Neural cell (in vitro differentiated cells): ENCODE results near the gene CABYR. TPM values are rescaled to one million over a fixed set of nuclear protein-coding genes. Genes with fewer than 3 reads are reported as not detected.

Experiments
- H2AFZ ChIP-seq: fragments of 200-600, 300-800 bp; sonication (generic), shearing (Covaris generic); 2 replicates; pipeline ENCODE4 v1.6.0; 2014; ENCODE audit warnings: low read depth, mild to moderate bottlenecking, antibody characterized with exemption, low read length, moderate library complexity
- H3F3A ChIP-seq: fragments of 200-600 bp; shearing (Covaris generic); 2 replicates; pipeline ENCODE4 v1.6.1; 2016; ENCODE audit warnings: mild to moderate bottlenecking, moderate library complexity, mixed read lengths, antibody characterized with exemption, low read length; ENCODE audit not compliant: insufficient read depth, poor library complexity, severe bottlenecking
- H3K27ac ChIP-seq: fragments of 200-600, 300-800 bp; sonication (generic), shearing (Covaris generic); 2 replicates; pipeline ENCODE4 v1.5.1; 2014; ENCODE audit warnings: mild to moderate bottlenecking, low read length, moderate library complexity
- H3K27me3 ChIP-seq: fragments of 300-800, 200-600 bp; sonication (generic), shearing (Covaris generic); 2 replicates; pipeline ENCODE4 v1.6.0; 2014; ENCODE audit warnings: mild to moderate bottlenecking, low read depth, low read length, moderate library complexity; ENCODE audit not compliant: insufficient read depth
- H3K36me3 ChIP-seq: fragments of 300-800, 200-600 bp; sonication (generic), shearing (Covaris generic); 2 replicates; pipeline ENCODE4 v1.5.1; 2014; ENCODE audit warnings: mild to moderate bottlenecking, antibody characterized with exemption, low read length, moderate library complexity; ENCODE audit not compliant: insufficient read depth
- H3K4me2 ChIP-seq: fragments of 300-800, 200-600 bp; sonication (generic), shearing (Covaris generic); 2 replicates; pipeline ENCODE4 v1.6.0; 2014; ENCODE audit warnings: mild to moderate bottlenecking, low read length
- H3K4me3 ChIP-seq: fragments of 300-800, 200-600 bp; sonication (generic), shearing (Covaris generic); 2 replicates; pipeline ENCODE4 v1.5.1; 2014; ENCODE audit warnings: mild to moderate bottlenecking, low read length, moderate library complexity
- H3K79me2 ChIP-seq: fragments of 200-600 bp; shearing (Covaris generic); replicated peaks from 2 replicates; pipeline ENCODE4 v1.6.0; 2014; ENCODE audit warnings: mild to moderate bottlenecking, low read length, moderate library complexity; ENCODE audit not compliant: insufficient read depth
- H3K9ac ChIP-seq: fragments of 300-800, 200-600 bp; sonication (generic), shearing (Covaris generic); 2 replicates; pipeline ENCODE4 v1.6.1; 2016; ENCODE audit warnings: mild to moderate bottlenecking, low read length, mixed read lengths
- H3K9me2 ChIP-seq: fragments of 200-600 bp; shearing (Covaris generic); 2 replicates; pipeline ENCODE4 v1.6.1; 2016; ENCODE audit warnings: mild to moderate bottlenecking, low read length, mixed read lengths; ENCODE audit not compliant: insufficient read depth
- H3K9me3 ChIP-seq: fragments of 200-600, 300-800 bp; sonication (generic), shearing (Covaris generic); 2 replicates; pipeline ENCODE4 v1.6.1; 2016; ENCODE audit warnings: mild to moderate bottlenecking, mixed run types, low read length, moderate library complexity, mixed read lengths
- H4K20me1 ChIP-seq: fragments of 200-600 bp; shearing (Covaris generic); 2 replicates; pipeline ENCODE4 v1.6.1; 2016; ENCODE audit warnings: mild to moderate bottlenecking, mixed run types; ENCODE audit not compliant: insufficient read depth
- CTCF ChIP-seq: fragments of 450-650 bp; IDR thresholded peaks from 2 replicates; pipeline ENCODE4 v1.5.1; 2014; ENCODE audit warnings: antibody characterized with exemption, mild to moderate bottlenecking, moderate library complexity; ENCODE audit not compliant: poor library complexity, severe bottlenecking
- EP300 ChIP-seq: fragments of 450-650 bp; conservative IDR thresholded peaks from 2 replicates; pipeline ENCODE4 v1.6.1; 2014; ENCODE audit warnings: antibody characterized with exemption, mild to moderate bottlenecking, moderate library complexity; ENCODE audit not compliant: poor library complexity, severe bottlenecking
- EZH2 ChIP-seq: fragments of 200-600, 300-800 bp; shearing (Covaris generic), sonication (generic); IDR thresholded peaks from 2 replicates; pipeline ENCODE4 v1.6.1; 2014; ENCODE audit warnings: antibody characterized with exemption, low read length, borderline replicate concordance, mild to moderate bottlenecking; ENCODE audit not compliant: insufficient read depth, poor library complexity, severe bottlenecking
- MXI1 ChIP-seq: fragments of 450-650 bp; conservative IDR thresholded peaks from 2 replicates; pipeline ENCODE4 v1.6.1; 2014; ENCODE audit warnings: antibody characterized with exemption, mild to moderate bottlenecking; ENCODE audit not compliant: poor library complexity, severe bottlenecking
- POLR2AphosphoS5 ChIP-seq: IDR thresholded peaks from 2 replicates; pipeline ENCODE4 v1.6.1; 2012
- RAD21 ChIP-seq: fragments of 450-650 bp; conservative IDR thresholded peaks from 2 replicates; pipeline ENCODE4 v1.6.1; 2014; ENCODE audit warnings: antibody characterized with exemption, mild to moderate bottlenecking, moderate library complexity
- SMC3 ChIP-seq: fragments of 450-650 bp; conservative IDR thresholded peaks from 2 replicates; pipeline ENCODE4 v1.6.1; 2014; ENCODE audit warnings: antibody characterized with exemption, mild to moderate bottlenecking, moderate library complexity; ENCODE audit not compliant: poor library complexity
- TAF1 ChIP-seq: IDR thresholded peaks from 2 replicates; pipeline ENCODE4 v1.6.1; 2012; ENCODE audit warnings: low read depth
- polyA plus RNA-seq: library from polyadenylated mRNA; depleted of rRNA; stranded (reverse); fragments of >200 nt; gene quantifications from 2 replicates; pipeline ENCODE4 v1.2.3, GENCODE V29; 2014
- TF ChIP-seq, protein P1 (sequence below): IDR thresholded peaks from 2 replicates; pipeline ENCODE4 v1.6.1; 2012; ENCODE audit warnings: borderline replicate concordance

CABYR gene
- polyA plus RNA-seq, 1 donor from 2014 or later: 6.9 TPM

DNA sequence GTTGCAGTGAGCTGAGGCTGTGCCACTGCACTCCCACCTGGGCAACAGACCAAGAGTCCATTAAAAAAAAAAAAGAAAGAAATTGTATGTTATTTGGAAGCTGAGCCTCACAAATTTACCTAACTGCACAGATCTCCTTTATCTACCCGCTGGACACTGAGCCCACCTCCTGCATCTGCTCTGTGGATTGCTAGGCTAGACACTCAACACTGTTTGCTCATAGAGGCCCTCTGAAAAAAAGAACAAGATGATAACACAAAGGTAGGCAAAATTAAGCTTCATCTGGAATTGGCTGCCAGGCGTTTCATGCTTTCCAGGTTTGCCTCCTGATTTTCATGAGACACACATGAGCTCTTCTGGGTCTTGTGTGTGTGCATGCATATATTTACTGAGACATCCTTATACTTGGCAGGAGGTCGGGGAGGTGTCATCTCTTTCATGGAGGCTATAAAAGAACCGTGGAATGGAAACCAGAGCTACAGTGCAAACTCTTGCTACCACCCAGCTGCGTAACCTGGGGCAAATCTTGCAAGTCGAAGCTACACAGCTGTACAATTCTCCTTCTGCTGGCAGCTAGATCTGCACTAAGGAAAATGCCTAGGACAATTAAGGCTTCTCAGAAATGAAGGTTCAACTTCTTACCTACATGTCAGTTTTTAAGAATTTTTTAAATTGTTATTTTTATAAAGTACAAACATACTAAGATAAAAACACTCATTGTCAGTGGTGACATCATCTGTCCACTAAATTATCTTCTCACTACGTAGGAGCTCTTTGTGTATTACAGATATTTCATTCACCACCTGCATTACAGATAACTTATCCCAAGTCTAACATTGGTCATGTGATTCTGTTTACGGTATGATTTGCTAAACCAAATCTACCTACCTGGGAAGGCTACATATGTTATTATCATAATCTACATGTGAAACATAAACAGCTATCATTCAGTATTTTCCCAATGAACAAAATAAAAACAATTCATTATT lies 63.1 kb downstream of the CABYR start:
- Histone ChIP-seq H3K9ac (no peak overlapping the region), H3K9me3 (no peaks in the 10 kb centered on the region), H3K27me3 (no peaks in the 10 kb centered on the region), H3K4me2 (no peak overlapping the region), H3F3A (no peaks in the 10 kb centered on the region), H3K36me3 (no peaks in the 10 kb centered on the region), H3K27ac (no peak overlapping the region), H3K9me2 (no peaks in the 10 kb centered on the region), H2AFZ (no peak overlapping the region), H4K20me1 (no peaks in the 10 kb centered on the region), H3K4me3 (no peak overlapping the region), H3K79me2 (no peaks in the 10 kb centered on the region)
- TF ChIP-seq TAF1 (no peak), SMC3 (no peak), RAD21 (no peak), POLR2AphosphoS5 (no peak), MXI1 (no peak), CTCF (no peak), EP300 (no peak), EZH2 (no peak)
- TF ChIP-seq, protein P1, sequence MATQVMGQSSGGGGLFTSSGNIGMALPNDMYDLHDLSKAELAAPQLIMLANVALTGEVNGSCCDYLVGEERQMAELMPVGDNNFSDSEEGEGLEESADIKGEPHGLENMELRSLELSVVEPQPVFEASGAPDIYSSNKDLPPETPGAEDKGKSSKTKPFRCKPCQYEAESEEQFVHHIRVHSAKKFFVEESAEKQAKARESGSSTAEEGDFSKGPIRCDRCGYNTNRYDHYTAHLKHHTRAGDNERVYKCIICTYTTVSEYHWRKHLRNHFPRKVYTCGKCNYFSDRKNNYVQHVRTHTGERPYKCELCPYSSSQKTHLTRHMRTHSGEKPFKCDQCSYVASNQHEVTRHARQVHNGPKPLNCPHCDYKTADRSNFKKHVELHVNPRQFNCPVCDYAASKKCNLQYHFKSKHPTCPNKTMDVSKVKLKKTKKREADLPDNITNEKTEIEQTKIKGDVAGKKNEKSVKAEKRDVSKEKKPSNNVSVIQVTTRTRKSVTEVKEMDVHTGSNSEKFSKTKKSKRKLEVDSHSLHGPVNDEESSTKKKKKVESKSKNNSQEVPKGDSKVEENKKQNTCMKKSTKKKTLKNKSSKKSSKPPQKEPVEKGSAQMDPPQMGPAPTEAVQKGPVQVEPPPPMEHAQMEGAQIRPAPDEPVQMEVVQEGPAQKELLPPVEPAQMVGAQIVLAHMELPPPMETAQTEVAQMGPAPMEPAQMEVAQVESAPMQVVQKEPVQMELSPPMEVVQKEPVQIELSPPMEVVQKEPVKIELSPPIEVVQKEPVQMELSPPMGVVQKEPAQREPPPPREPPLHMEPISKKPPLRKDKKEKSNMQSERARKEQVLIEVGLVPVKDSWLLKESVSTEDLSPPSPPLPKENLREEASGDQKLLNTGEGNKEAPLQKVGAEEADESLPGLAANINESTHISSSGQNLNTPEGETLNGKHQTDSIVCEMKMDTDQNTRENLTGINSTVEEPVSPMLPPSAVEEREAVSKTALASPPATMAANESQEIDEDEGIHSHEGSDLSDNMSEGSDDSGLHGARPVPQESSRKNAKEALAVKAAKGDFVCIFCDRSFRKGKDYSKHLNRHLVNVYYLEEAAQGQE: no peak

DNA sequence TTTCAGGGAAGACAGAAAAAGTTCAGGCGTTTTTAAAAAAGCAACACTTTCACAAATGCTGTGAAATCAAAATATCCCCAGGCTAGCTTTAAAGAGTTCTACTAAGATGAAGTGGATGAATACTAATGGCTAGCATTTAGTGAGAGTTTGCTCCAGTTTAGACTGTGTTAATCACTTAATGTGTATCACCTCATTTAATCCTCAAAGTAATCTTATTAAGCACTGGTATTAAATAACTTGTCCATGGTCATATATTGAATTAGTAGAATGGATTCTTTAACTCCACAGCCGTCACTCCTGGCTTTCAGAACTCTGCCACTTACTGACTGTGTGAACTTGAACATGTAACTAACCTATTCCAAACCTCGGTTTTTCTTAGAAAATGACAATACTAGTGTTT lies 66.0 kb downstream of the CABYR start:
- Histone ChIP-seq H3K27me3 (no peaks in the 10 kb centered on the region), H4K20me1 (no peaks in the 10 kb centered on the region), H3K9me3 (no peaks in the 10 kb centered on the region), H3K9ac (no peak overlapping the region), H3K4me2 (no peak overlapping the region), H3F3A (no peaks in the 10 kb centered on the region), H3K36me3 (no peaks in the 10 kb centered on the region), H3K79me2 (no peaks in the 10 kb centered on the region), H3K4me3 (no peak overlapping the region), H3K27ac (no peak overlapping the region), H3K9me2 (no peaks in the 10 kb centered on the region), H2AFZ (no peak overlapping the region)
- TF ChIP-seq, protein P1: no peak
